ENCODE measurements around the gene KLHDC7B.

DNA sequence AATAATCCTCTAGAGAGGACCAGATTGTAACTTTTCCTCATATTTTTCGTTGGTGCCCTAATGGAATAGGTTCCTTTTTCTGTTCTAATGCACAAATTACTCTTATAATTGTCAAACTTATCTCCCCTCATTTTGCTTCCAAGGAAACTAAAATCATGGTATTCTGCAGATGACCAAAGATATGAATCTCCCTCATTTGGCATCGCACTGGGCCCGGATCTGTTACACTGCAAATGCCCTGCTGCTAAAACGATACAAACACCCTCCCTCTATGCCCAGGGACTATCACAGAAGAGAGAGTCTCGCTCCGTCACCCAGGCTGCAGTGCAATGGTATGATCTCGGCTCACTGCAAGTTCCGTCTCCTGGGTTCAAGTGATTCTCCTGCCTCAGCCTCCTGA lies 7.6 kb downstream of the KLHDC7B start:
- TF ChIP-seq, protein P1, sequence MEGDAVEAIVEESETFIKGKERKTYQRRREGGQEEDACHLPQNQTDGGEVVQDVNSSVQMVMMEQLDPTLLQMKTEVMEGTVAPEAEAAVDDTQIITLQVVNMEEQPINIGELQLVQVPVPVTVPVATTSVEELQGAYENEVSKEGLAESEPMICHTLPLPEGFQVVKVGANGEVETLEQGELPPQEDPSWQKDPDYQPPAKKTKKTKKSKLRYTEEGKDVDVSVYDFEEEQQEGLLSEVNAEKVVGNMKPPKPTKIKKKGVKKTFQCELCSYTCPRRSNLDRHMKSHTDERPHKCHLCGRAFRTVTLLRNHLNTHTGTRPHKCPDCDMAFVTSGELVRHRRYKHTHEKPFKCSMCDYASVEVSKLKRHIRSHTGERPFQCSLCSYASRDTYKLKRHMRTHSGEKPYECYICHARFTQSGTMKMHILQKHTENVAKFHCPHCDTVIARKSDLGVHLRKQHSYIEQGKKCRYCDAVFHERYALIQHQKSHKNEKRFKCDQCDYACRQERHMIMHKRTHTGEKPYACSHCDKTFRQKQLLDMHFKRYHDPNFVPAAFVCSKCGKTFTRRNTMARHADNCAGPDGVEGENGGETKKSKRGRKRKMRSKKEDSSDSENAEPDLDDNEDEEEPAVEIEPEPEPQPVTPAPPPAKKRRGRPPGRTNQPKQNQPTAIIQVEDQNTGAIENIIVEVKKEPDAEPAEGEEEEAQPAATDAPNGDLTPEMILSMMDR (IDR thresholded peaks at IDR 0.05; ENCODE audit: insufficient read depth, low read depth, low read length) = no peak
- TF ChIP-seq EZH2 (IDR thresholded peaks at IDR 0.05; ENCODE audit: insufficient read depth, low read length) = no peak

All from astrocyte (in vitro differentiated cells and primary cell).